Kidney capillary endothelial cell (primary cell): Measurements from ENCODE around the gene NCLN.
"Not testable (repeated sequence)": the region's sequence is repeated elsewhere in the genome, so short reads cannot be mapped to it uniquely, and the experiment has no call there.

Source experiments
- DNase-seq: peaks from one replicate; pipeline ENCODE4 v3.0.0-alpha.2; 2018; ENCODE audit warnings: low spot score

The NCLN gene

GRCh38 chr19:3225169-3225485 lies 39.4 kb downstream of the NCLN start:
- no peak for DNase-seq

- DNase-seq = no peak
Measured at GRCh38 chr19:3225677-3226093, 40.0 kb downstream of the NCLN start.

GRCh38 chr19:3227054-3227626 lies 41.4 kb downstream of the NCLN start:
- no peak for DNase-seq

GRCh38 chr19:3229346-3229743 lies 43.6 kb downstream of the NCLN start:
- DNase-seq = no peak

- no peak for DNase-seq
Measured at GRCh38 chr19:3229888-3230496, 44.3 kb downstream of the NCLN start.

- no peak for DNase-seq
Measured at GRCh38 chr19:3231288-3231687, 45.6 kb downstream of the NCLN start.

GRCh38 chr19:3233116-3233515 lies 47.4 kb downstream of the NCLN start:
- DNase-seq = no peak

- no peak for DNase-seq
Measured at GRCh38 chr19:3233831-3234230, 48.1 kb downstream of the NCLN start.

- no peak for DNase-seq
Measured at GRCh38 chr19:3234800-3235199, 49.1 kb downstream of the NCLN start.

- DNase-seq = not testable (repeated sequence)
Measured at GRCh38 chr19:3235604-3236003, 49.9 kb downstream of the NCLN start.

GRCh38 chr19:3236272-3236671 lies 50.5 kb downstream of the NCLN start:
- DNase-seq = no peak

GRCh38 chr19:3238066-3238561 lies 52.4 kb downstream of the NCLN start:
- no peak for DNase-seq

GRCh38 chr19:3239367-3239766 lies 53.6 kb downstream of the NCLN start:
- DNase-seq = no peak

GRCh38 chr19:3243819-3244700 lies 58.3 kb downstream of the NCLN start:
- no peak for DNase-seq

- no peak for DNase-seq
Measured at GRCh38 chr19:3245050-3245449, 59.3 kb downstream of the NCLN start.

GRCh38 chr19:3248728-3249326 lies 63.1 kb downstream of the NCLN start:
- no peak for DNase-seq

- no peak for DNase-seq
Measured at GRCh38 chr19:3249408-3249807, 63.7 kb downstream of the NCLN start.

- DNase-seq = no peak
Measured at GRCh38 chr19:3250675-3251074, 64.9 kb downstream of the NCLN start.

- DNase-seq = no peak
Measured at GRCh38 chr19:3251229-3251628, 65.5 kb downstream of the NCLN start.

- no peak for DNase-seq
Measured at GRCh38 chr19:3252650-3253049, 66.9 kb downstream of the NCLN start.

- DNase-seq = no peak
Measured at GRCh38 chr19:3253270-3253669, 67.5 kb downstream of the NCLN start.

- DNase-seq = no peak
Measured at GRCh38 chr19:3254520-3254919, 68.8 kb downstream of the NCLN start.

- no peak for DNase-seq
Measured at GRCh38 chr19:3257071-3257470, 71.3 kb downstream of the NCLN start.
